HFFc6 (cell line): ENCODE measurements around the gene MEAF6. TPM values are rescaled to one million over a fixed set of nuclear protein-coding genes. Genes with fewer than 3 reads are reported as not detected.
A peak's percentile ranks its signal among the peaks of the same experiment; 100 is the strongest.
"Not testable (repeated sequence)": the region's sequence is repeated elsewhere in the genome, so short reads cannot be mapped to it uniquely, and the experiment has no call there.

Experiments
- DNase-seq: peaks from one replicate; pipeline ENCODE4 v3.0.0-alpha.2; 2018
- H3K27ac Mint-ChIP-seq: 2 replicates; pipeline ENCODE4 v1.8.0; 2020; ENCODE audit warnings: mild to moderate bottlenecking, mixed read lengths
- H3K27me3 Mint-ChIP-seq: 2 replicates; pipeline ENCODE4 v1.8.0; 2021; ENCODE audit warnings: mild to moderate bottlenecking, moderate library complexity, mixed read lengths; ENCODE audit not compliant: insufficient read depth
- H3K36me3 Mint-ChIP-seq: 2 replicates; pipeline ENCODE4 v1.8.0; 2021; ENCODE audit warnings: low read depth, mixed read lengths
- H3K4me1 Mint-ChIP-seq: 2 replicates; pipeline ENCODE4 v1.8.0; 2020; ENCODE audit warnings: low read depth, mixed read lengths
- H3K4me3 Mint-ChIP-seq: 2 replicates; pipeline ENCODE4 v1.8.0; 2020; ENCODE audit warnings: mild to moderate bottlenecking, moderate library complexity, mixed read lengths
- H3K9me3 Mint-ChIP-seq: 2 replicates; pipeline ENCODE4 v1.8.0; 2020; ENCODE audit warnings: mild to moderate bottlenecking, mixed read lengths
- CTCF ChIP-seq: fragments of 200-600 bp; sonication (generic); IDR thresholded peaks from 2 replicates; pipeline ENCODE4 v1.5.0; 2021; ENCODE audit warnings: antibody characterized with exemption, mild to moderate bottlenecking
- total RNA-seq, 6 experiments: library from RNA; stranded (reverse); fragmentation: NEBNext Ultra II Directional; extraction: Animal tissue kit (Norgen Biotek cat#: 25700); gene quantifications; 2 replicates in 1 of 6; 3 replicates in 5 of 6; pipeline ENCODE4 v1.2.3, GENCODE V29; 2021

The MEAF6 gene
- total RNA-seq, 6 experiments from 2014 or later, result 52.6 to 63.8 (median 56.9) TPM

DNA sequence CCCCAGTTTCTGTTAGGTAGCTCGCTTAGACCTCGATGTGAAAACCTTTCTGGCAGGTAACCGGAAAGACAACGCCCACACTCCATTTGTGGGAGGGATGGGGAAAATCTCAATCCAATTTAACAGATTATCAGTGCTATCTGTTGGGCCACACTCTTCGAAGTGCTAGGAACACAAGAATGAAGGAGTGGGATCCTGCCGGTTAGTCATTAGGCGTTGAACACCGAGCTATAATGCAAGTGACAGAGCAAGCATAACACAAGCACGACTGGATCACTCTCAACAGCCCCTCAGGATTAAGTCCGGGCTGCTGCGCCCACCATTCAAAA is 39.0 kb upstream of the MEAF6 start:
- Mint-ChIP-seq H3K4me3 (peak overlapping the region; percentile 97), H3K27me3 (peaks cover 4% of the 10 kb centered on the region; the same call in 1 of the 2 replicates), H3K4me1 (peaks cover 46% of the 10 kb centered on the region), H3K36me3 (peaks cover 39% of the 10 kb centered on the region), H3K9me3 (peaks cover 4% of the 10 kb centered on the region; the same call in 1 of the 2 replicates), H3K27ac (peak overlapping the region; percentile 98)
- no peak for DNase-seq
- TF ChIP-seq CTCF, result no peak

- Mint-ChIP-seq H3K9me3 (peaks cover 3% of the 10 kb centered on the region; the same call in 1 of the 2 replicates), H3K36me3 (peaks cover 56% of the 10 kb centered on the region), H3K27ac (peak overlapping the region; percentile 71), H3K4me3 (peak overlapping the region; percentile 29; the same call in 1 of the 2 replicates), H3K27me3 (peaks cover 5% of the 10 kb centered on the region; the same call in 1 of the 2 replicates), H3K4me1 (peaks cover 34% of the 10 kb centered on the region)
- DNase-seq, result no peak
- no peak for TF ChIP-seq CTCF
Observed at GRCh38 chr1:37549341-37549740, 34.8 kb upstream of the MEAF6 start.

DNA sequence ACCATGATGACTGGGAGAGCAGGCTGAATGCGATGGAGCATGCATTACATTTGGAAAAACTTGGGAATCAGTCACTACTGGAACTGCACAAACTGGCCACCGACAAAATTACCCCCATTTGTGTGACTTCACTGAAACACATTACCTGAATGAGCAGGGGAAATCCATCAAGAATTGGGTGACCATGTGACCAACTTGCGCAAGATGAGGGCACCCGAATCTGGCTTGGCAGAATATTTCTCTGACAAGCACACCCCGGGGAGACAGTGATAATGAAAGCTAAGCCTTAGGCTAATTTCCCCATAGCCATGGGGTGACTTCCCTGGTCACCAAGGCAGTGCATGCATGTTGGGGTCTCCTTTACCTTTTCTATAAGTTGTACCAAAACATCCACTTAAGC is 30.5 kb upstream of the MEAF6 start:
- H3K4me3 Mint-ChIP-seq, result no peak overlapping the region
- no peak for DNase-seq
- no peaks in the 10 kb centered on the region for H3K9me3 Mint-ChIP-seq
- 0 out of 2 replicates have a peak, but pooled peaks cover 1% of the 10 kb centered on the region for H3K27me3 Mint-ChIP-seq
- TF ChIP-seq CTCF, result no peak
- H3K4me1 Mint-ChIP-seq, result peaks cover 11% of the 10 kb centered on the region
- peaks cover 45% of the 10 kb centered on the region for H3K36me3 Mint-ChIP-seq
- no peak overlapping the region for H3K27ac Mint-ChIP-seq

GRCh38 chr1:37544530-37544929 is 30.0 kb upstream of the MEAF6 start:
- Mint-ChIP-seq H3K27me3 (0 out of 2 replicates have a peak, but pooled peaks cover 1% of the 10 kb centered on the region), H3K36me3 (peaks cover 41% of the 10 kb centered on the region), H3K4me3 (no peak overlapping the region), H3K27ac (no peak overlapping the region), H3K9me3 (no peaks in the 10 kb centered on the region), H3K4me1 (peaks cover 6% of the 10 kb centered on the region)
- TF ChIP-seq CTCF, result no peak
- DNase-seq, result no peak

- no peak for DNase-seq
- Mint-ChIP-seq H3K9me3 (no peaks in the 10 kb centered on the region), H3K27me3 (no peaks in the 10 kb centered on the region), H3K36me3 (peaks cover 55% of the 10 kb centered on the region), H3K4me1 (peaks cover 27% of the 10 kb centered on the region), H3K4me3 (no peak overlapping the region), H3K27ac (no peak overlapping the region)
- no peak for TF ChIP-seq CTCF
Observed at GRCh38 chr1:37540036-37540785, 25.6 kb upstream of the MEAF6 start.

DNA sequence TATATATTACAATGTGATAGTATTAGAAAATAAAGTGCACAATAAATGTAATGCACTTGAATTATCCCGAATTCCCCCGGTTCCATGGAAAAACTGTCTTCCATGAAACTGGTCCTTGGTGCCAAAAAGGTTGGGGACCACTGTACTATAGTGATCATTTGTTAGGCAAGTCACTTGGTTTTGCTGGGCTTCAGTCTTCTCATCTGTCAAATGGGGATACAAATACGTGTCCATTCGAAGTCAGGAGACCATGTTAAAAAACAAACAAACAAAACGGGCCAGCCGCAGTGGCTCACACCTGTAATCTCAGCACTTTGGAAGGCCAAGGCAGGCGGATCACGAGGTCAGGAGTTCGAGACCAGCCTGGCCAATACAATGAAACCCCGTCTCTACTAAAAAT is 24.6 kb upstream of the MEAF6 start:
- Mint-ChIP-seq H3K4me1 (peaks cover 35% of the 10 kb centered on the region), H3K36me3 (peaks cover 53% of the 10 kb centered on the region)
- not testable (repeated sequence) for H3K27ac Mint-ChIP-seq, H3K4me3 Mint-ChIP-seq, DNase-seq, H3K27me3 Mint-ChIP-seq, H3K9me3 Mint-ChIP-seq
